HG03060 (cell line): ENCODE measurements around the gene CDCA8.
"Not testable (repeated sequence)": the region's sequence is repeated elsewhere in the genome, so short reads cannot be mapped to it uniquely, and the experiment has no call there.

Source experiments
- ATAC-seq: cut with Tn5 transposase; IDR thresholded peaks from one replicate; pipeline ENCODE4 v1.9.1; 2021; ENCODE audit warnings: low read depth, moderate number of reproducible peaks; ENCODE audit not compliant: unreplicated experiment

The CDCA8 gene

DNA sequence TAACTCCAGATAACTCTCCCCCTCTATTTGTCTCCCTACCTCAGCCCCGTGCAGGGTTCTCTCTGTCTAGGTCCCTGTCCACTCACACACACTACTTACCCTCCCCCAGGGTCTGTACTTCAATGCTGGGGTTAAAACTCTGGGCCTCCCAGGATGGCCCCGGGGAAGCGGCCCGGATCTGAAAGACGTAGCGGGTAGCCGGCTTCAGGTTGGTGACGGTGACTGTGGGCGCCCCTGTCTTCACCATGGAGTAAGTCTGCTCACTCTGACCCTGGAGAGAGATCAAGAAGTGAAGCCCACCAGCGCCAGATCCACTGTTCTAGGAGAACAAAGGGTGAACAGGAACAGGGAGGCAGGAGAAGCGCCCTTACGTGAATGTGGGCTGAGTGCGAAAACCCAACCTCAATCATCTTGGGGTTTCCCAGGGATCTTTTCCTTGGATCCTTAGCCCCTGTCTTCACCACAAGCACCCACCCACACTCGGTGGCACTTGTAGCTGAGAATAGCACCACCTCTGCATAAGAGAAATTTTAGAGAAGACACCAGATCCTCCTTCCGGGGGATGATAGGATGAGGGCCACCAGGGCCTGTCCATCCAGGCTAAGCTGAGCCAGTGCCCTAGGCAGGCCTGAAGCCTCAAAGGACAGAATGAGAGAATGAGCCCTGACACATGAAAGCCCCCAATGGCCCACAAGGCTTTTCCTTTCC lies 39.1 kb downstream of the CDCA8 start:
- no peak for ATAC-seq

DNA sequence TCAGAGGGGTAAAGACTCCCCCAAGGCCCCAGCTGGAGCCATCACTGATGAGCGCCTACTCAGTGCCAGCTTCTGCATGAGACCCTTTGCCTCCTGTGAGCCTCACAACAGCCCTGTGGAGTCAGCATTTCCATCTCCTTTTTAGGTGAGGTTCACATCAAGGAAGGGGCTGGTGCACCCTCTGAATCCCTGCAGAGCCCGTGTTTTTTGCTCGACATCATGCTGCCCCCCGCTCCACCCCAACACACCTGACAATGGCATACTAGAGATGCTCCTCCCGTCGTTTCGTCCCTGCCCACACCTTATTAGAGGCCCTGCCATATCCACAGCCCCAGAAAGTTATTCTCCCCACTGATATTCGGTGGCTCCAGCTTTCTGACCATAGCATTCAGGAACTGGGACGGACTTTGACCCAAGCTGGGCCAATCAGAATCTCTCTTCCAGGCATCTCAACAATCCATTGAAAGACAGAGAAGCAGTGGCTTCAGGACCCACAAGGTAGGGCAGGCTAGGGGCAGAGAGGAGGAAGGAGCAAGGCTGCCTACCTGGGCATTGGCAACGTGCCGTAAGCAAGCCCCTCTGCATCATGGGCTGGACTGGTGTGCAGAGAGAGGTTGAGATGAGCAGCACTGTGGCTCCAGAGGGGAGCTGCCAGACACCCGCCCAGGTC lies 39.9 kb downstream of the CDCA8 start:
- ATAC-seq, result no peak

DNA sequence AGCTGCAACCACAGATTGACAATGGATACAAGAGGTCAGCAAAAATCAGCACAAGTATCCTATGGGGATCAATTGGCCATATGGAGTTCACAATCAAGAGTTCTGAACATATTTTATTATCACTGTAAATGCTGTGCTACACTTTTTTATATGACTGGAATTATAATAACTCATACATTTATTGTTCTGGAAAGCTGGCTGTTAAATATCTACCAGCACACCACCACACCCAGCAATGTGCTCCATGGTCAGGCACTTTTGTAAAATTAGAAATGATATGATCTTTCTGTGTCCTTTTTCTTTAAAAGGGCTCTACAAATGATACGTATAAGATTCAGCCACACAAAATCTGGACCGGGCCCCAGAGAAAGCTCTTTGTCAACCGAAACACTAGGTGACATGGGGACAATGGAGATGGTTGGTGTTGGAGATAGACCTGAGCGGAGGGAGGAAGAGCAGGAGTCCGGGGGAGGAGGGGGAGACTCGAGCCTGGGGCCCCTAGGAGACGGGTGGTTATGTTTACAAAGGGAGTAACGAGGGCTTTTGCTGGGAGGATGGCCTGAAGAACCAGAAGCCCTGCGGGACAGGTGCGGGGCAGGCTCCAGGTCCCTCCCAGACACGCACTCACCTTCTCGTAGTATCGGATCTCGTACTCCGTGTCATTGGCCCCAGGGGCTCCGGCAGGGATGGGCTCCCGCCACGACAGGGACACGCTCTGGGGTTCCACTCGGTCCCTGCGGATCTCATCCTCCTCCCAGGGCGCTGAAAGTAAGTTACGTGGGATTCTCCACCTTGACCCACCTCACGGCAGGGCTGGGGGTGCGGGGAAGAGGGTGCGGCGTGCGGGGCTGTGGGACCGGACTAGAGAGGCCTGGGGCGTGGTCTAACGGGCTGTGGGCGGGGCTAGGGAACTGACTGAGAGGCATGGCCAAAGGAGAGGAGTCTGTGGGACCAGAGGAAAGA lies 42.6 kb downstream of the CDCA8 start:
- ATAC-seq, result no peak

DNA sequence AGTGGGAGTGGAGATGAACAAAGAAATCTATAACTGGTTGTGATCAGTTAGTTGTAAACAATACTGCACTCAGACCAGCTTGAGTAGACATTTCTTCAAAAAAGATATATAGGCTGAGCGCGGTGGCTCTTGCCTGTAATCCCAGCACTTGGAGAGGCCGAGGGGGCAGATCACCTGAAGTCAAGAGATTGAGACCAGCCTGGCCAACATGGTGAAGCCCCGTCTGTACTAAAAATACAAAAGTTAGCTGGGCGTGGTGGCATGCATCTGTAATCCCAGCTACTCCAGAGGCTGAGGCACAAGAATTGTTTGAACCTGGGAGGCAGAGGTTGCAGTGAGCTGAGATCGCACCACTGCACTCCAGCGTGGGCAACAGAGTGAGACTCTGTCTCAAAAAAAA lies 45.7 kb downstream of the CDCA8 start:
- ATAC-seq, result not testable (repeated sequence)

DNA sequence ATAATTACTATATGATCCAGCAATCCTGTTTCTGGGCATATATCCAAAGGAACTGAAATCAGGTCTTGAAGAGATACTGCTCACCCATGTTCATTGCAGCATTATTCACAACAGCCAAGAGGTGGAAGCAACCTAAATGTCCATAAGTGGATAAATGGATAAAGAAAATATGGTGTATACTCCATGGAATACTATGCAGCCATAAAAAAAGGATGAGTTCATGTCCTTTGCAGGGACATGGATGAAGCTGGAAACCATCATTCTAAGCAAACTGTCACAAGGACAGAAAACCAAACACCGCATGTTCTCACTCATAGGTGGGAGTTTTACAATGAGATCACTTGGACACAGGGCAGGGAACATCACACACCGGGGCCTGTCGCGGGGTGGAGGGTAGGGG lies 46.3 kb downstream of the CDCA8 start:
- not testable (repeated sequence) for ATAC-seq

DNA sequence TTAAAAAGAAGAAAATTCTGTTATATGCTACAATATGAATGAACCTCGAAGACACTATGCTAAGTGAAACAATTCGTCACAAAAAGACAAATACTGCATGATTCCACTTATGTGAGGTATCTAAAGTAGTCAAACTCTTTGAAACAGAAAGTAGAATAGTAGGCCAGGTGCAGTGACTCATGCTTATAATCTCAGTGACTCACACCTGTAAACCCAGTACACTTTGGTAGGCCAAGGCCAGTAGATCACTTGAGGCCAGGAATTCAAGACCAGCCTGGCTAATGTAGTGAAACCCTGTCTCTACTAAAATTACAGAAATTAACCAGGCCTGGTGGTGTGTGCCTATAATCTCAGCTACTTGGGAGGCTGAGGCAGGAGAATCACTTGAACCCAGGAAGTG lies 46.9 kb downstream of the CDCA8 start:
- no peak for ATAC-seq

DNA sequence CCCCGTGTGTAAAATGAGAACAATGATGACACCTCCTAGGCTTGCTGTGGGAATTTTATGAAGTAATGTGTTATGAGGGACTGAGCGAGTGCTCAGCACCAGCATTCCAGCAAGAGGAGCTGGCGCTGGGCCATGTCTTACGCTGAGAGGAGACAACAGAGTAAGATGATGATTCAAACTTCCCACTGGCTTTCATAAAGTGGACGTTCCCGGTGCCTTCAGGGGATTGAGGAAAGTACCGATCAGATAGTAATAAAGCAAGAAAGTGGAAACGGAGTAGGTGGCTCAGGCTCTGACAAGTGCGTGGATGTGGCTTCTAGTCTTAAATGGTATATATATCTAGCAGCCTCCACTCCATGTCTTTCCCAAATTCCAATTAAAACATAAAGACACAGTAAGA lies 48.8 kb downstream of the CDCA8 start:
- no peak for ATAC-seq

DNA sequence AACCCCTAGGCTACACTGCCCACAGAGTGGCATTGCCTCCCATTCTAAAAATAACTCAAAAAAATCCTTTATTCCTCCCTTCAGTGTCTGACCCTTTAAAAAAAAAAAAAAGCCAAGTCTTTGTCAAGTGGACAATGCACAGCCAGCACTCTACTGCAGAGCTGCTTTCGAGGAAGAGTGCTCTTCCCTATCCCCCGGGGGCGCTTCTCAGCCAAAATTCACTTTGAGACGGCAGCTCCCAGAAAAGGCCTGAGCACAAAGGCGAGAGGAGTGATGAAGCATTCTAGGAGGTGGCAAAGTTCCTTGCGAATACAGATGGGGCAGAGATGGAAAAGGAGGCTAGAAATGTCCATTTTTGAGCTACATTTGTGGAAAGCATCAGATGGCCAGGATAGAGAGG lies 49.3 kb downstream of the CDCA8 start:
- no peak for ATAC-seq

DNA sequence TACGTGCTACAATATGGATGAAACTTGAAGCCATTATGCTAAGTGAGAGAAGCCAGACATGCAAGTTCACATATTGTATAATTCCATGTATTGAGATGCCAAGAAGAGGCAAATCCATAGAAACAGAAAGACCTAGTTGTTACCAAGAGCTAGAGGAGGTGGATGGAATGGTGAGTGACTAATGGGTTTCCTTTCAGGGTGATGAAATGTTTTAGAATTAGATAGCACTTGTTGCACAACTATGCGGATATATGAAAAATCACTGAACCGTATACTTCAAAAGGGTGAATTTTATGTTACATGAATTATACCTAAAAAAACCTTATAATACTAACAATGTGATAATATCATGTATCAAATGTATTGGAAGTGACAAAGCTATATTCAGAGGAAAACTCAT lies 54.5 kb downstream of the CDCA8 start:
- no peak for ATAC-seq

DNA sequence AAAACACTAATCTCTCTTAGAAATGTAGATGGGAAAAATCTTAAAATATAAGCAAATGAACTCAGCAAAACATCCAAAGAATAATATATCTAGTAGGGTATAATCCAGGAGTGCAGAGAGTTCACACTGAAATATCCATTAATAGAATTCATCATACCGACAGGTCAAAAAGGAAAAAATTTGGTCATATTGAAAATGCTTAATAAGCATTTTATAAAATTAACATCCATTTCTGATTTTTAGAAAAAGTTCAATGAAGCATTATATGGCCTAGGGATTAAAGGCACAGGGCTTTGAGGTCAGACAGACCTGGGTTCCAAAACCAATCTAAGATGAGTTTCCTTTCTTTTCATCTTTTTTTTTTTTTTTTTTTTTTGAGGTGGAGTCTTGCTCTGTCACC lies 56.2 kb downstream of the CDCA8 start:
- ATAC-seq, result no peak

DNA sequence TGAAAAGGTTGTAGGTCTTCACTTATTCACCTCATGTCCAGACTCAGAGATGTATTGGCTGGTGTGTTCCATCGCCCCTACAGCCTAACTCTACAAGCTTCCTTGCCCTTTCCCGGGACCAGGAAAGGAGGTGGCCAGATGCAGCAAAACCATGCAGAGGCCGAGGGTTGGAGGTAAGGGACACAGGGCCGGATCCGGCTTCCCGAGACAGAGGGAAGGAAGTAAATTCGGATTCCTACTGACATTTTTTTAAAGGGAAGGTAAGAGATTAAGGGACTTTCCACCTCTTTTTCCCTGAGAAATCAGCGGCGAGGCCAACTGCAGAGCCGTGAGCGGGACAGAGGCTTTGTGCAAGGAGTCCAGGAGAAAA lies 59.9 kb downstream of the CDCA8 start:
- no peak for ATAC-seq

DNA sequence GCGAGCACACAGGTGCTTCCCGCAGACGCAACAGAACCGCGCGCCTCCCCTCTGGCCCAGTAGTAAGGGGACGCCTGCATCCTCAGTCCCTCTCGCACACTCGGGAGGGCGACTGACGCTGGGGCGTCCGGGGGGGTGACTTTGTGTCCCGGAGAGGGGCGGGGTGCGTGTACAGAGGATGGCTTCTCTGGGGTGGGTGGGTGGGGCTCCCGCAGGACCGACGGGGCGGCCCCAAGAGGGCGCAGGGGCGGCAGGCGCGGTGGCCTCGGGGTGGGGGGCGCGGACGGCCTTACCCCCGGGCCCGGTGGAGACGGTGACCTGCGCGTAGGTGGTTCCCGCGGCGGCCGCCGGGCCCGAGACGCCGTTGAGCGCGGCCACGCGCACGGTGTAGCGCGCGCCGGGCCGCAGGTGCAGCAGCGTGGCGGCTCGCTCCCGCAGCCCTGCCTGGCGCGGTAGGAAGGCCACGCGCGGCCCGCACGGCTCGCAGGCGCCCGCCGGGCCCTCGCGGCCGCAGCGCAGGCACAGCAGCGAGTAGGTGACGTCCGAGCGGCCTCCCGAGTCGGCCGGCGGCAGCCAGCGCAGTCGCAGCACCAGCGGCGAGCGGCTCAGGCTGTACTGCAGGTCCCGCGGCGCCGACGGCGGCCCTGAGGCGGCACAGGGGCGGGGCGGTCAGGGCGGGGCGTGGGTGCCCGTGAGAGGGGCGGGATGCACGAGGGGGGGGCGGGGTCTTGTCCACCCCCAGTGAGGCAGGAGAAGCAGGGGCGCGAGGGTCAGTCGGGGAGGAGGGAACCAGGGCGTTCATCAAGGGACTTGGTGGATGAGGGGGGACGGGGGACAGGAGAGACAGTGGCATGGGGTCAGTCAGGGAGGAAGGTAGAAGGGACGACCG lies 60.5 kb downstream of the CDCA8 start:
- no peak for ATAC-seq

DNA sequence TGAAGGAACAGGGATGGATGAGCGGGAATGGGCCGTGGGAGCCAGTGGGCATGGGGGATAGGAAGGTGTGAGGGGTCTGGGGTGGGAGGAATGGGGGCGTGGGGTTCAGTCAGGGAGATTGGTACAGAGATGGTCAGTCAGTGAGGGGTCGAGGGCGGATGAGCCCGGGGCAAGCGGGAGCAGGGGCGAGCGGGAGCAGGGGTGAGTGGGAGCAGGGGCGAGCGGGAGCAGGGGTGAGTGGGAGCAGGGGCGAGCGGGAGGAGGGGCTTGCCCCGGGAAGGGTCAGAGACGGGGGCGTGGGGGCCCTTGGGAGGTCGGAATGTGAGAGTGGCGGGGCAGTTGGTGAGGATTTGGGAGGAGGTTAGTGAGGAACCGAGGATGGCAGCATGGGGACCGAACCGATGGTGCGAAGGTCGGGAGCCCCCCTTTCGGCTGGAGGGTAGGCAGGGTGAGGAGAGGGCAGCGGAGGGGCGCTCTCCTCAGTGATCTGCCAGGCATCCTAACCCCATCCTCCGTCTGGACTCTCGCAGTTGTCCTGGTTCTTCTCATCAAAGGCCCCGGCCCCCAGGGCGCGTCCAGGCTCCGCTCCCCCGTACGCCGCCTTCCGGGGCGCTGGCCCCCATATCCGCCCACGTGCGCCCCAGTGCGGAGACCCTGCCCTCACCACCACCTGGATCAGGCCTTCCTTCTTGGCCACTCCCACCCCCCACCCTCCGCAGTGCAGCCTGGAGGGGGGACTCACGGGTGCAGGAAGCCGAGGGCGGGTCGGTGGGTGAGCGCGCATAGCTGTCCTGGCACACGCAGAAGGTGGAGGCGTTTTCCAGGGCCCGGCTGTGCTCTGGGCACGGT lies 61.4 kb downstream of the CDCA8 start:
- ATAC-seq, result no peak

DNA sequence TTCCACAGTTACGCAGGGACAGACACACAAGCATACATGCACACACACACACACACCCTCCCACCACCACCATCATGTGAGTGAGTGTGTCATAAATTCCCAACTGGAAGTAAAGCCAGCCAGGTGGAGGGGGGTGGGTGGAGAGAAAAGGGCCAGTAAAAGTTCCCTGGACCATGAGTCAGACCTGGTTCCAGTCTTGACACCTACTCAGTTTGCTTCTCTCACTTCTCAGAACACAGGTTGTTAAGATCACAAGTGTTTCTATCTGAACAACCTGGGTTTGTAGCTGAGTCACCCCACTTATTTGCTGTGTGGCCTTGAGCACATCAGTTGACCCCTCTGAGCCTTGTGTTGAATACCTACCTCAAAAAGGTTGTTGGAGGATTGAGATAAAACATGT lies 63.0 kb downstream of the CDCA8 start:
- no peak for ATAC-seq

DNA sequence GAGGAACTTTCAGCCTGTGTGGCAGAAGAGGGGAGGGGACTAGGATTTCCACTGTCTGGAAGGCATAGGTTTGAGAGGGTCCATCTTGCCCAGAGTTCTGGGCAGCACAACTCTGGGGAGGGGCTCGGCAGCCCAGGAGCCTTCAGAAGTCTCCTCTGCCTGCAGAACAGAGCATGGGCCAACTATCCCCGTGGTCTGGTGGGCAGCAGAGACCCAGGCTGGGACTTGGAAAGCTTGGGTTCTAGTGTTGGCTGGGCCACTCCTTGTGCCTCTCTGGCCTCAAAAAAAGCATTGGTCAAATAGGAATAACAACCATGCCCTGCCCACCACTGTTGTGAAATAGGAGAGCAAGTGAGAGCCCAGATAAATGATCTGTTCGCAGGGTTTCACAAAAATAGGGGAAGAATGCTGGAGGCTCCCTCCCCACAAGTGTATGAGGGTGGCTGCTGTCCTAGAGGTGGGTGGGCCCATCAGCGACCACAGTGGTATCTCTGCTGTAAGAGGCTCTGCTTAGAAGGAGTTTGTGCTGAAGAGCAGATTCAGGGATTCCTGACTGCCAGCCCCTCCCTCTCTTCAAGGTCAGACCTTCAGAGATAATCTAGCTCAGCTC lies 63.7 kb downstream of the CDCA8 start:
- ATAC-seq, result no peak
